ENCODE data around the gene HTR3B.

HTR3B gene

GRCh38 chr11:113949891-113950290 is 45.3 kb downstream of the HTR3B start:
- DNase-seq = no peak

DNA sequence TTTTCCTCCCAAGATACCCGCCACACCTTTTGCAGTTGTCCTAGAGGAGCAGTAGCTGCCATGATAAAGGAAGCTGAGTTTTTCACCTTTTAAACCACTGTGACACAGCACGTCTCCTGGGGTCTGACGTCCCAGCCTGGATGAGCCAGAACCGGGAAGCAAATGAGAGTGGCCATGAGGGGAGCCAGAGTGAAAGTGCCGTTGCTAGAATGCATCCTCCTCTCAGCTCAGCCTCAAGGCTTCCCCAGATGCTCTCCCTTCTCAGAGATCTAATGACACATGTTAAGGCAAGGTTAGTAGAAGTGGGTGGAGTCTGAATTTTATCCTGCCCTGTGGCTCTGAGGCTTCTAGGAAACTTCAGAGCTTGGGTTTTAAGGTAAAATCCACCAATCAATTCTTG is 46.9 kb downstream of the HTR3B start:
- DNase-seq = no peak

DNA sequence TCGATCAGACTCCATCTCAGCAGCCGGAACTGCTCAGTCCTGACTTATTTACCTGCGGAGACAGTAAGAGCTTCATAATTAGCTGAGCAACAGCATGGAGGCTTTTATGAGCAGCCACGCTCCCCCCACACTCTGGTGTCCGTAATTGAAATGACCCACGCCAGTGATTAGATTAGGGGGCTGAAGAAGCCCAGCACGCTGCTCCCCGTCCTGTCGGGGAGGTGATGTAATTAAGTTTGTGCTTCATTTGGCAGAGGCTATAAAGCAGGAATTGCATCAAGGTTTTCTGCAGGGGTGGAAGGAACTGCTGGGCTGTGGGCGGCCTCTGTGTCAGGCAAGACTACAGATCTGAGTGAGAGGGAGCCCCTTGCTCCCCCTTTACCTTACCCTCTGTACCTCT is 47.5 kb downstream of the HTR3B start:
- DNase-seq = no peak

- DNase-seq = no peak
These were observed 48.0 kb downstream of the HTR3B start for GRCh38 chr11:113952588-113952987.

DNA sequence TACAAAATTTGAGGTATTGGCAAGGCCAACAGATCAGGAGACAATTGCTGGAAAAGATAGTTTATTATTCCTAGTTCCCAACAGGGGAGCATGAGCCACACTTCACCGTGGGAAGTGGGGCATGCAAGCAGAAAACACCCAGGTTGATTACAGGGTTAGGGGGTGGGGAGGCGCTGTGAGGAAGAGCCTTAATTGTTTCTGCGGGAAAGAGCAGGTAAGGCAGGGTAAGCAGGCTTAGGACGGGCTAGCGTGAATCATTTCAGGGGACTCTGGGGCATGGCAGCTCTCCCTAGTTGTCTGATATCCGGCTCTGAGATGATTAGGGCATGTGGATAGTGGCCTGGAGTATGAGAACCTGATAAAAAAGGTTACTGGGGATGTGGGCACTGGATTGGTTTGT is 49.6 kb downstream of the HTR3B start:
- DNase-seq = no peak

DNA sequence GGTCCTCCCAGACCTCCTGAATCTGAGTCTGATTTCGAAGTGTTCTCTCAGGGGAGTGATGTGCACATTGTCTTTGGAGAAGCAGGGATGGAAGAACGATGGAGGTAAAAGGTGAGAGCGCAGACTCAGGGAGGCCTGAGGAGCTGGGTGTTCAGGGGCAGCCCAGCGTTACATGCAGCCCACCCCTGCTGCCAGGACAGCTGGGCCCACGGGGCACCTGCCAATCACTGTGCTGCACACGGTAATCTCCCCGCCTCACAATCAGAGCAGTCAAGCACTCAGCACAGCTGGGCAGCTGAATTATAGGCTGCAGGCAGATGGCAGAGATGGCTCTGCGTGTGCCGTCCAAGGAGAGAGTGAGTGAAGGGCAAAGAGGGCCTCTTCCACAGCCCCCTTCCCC is 52.4 kb downstream of the HTR3B start:
- no peak for DNase-seq

- no peak for DNase-seq
These were observed 56.2 kb downstream of the HTR3B start for GRCh38 chr11:113960702-113961330.

- DNase-seq = no peak
These were observed 62.8 kb downstream of the HTR3B start for GRCh38 chr11:113967361-113967760.

- no peak for DNase-seq
These were observed 67.1 kb downstream of the HTR3B start for GRCh38 chr11:113971506-113972195.

DNA sequence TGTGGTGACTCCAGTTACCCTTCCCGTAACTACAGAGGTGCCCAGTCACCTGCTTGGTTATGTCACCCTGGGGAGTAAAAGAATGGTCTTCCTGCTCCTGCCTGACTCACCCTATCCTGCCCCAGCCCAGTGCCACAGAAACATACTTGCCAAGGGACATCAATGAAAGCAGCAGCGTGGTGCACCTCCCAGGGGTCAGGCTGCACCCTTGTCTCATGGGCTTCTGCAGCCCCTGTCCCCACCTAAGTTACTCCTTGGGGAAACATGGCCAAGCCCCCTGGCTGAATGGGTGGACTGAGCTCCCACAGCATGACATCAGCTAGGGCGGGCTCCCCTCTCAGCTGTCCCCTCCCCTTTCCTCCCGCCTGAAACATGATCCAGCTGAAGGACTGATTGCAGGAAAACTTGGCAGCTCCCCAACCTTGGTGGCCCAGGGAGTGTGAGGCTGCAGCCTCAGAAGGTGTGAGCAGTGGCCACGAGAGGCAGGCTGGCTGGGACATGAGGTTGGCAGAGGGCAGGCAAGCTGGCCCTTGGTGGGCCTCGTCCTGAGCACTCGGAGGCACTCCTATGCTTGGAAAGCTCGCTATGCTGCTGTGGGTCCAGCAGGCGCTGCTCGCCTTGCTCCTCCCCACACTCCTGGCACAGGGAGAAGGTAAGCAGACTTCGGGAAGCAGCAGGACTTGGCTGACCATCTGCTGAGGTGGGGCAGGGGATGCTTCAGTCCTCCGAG is 70.3 kb downstream of the HTR3B start, which contains the start of gene HTR3A:
Gene HTR3A (plus strand): TSS at position 368 of the 730 bp plus-strand sequence. CDS start 218 bp downstream, at position 586.
- DNase-seq = no peak

GRCh38 chr11:113977071-113977490 is 72.5 kb downstream of the HTR3B start:
- no peak for DNase-seq

- no peak for DNase-seq
These were observed 73.1 kb downstream of the HTR3B start for GRCh38 chr11:113977701-113978100.

DNA sequence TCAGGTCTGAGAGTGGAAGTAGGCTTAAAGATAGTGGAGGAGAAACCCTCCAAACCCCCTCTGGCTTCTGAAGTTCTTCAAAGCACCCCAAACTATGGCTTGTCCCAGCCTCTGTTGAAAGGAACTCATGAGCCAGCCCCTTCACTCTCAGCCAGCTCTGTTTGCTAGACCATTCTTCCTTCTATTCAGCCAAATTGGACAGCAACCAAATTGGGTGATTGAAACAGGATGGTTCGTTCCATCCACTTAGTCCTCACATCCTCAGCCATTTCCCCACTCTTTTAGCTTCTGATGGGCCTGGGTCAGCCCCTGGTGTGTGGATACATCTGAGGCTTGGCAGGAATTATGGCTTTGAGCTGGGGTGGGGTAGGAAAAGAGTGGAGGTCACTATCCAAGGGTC is 74.8 kb downstream of the HTR3B start:
- no peak for DNase-seq

GRCh38 chr11:113980785-113981184 is 76.2 kb downstream of the HTR3B start:
- no peak for DNase-seq

- no peak for DNase-seq
These were observed 77.7 kb downstream of the HTR3B start for GRCh38 chr11:113982306-113982705.

GRCh38 chr11:113984781-113985180 is 80.2 kb downstream of the HTR3B start:
- DNase-seq = no peak

GRCh38 chr11:113985906-113986305 is 81.3 kb downstream of the HTR3B start:
- no peak for DNase-seq

DNA sequence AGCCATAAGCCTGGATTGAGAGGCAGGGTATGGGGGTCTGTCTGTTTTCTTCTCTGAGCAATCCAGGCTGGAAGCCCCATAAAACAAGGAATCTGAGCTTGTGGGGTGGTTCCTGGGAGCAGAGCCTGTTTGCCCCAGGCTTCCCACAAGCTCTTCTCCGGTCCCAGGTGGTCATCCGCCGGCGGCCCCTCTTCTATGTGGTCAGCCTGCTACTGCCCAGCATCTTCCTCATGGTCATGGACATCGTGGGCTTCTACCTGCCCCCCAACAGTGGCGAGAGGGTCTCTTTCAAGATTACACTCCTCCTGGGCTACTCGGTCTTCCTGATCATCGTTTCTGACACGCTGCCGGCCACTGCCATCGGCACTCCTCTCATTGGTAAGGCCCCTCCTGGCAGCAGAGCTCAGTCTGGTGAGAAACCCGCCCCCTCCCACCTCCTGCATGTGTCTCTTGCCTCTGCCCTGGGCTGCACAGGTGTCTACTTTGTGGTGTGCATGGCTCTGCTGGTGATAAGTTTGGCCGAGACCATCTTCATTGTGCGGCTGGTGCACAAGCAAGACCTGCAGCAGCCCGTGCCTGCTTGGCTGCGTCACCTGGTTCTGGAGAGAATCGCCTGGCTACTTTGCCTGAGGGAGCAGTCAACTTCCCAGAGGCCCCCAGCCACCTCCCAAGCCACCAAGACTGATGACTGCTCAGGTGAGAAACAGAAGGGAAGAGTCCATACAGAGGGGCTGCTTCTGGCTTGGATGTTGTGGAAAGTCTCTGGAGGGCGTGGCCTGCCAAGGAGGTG is 82.0 kb downstream of the HTR3B start:
- no peak for DNase-seq

- DNase-seq = no peak
These were observed 84.8 kb downstream of the HTR3B start for GRCh38 chr11:113989381-113989780.

DNA sequence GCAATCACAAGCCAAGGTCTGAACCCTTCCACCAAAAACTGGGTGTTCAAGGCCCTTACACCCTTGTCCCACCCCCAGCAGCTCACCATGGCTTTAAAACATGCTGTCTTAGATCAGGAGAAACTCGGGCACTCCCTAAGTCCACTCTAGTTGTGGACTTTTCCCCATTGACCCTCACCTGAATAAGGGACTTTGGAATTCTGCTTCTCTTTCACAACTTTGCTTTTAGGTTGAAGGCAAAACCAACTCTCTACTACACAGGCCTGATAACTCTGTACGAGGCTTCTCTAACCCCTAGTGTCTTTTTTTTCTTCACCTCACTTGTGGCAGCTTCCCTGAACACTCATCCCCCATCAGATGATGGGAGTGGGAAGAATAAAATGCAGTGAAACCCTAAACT is 85.3 kb downstream of the HTR3B start:
- no peak for DNase-seq

DNA sequence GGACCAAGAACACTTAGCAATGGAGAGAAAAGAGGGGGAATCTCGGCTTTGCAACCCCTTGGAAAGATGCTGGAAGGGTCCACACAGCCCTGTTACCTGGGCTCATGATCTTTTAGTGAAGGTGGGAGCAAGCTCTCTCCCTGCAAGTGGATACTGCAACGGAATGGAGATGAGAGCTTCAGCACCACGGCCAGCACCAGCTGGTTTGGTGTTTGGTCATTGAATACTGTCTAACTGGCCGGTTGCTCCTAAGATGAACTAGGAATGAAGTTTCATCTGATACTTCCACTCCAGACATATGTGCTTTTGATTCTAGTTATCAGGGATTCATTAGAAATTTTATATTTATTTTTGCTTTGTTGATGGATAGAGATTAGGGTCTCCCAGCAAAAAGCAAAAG is 86.6 kb downstream of the HTR3B start:
- DNase-seq = no peak

DNA sequence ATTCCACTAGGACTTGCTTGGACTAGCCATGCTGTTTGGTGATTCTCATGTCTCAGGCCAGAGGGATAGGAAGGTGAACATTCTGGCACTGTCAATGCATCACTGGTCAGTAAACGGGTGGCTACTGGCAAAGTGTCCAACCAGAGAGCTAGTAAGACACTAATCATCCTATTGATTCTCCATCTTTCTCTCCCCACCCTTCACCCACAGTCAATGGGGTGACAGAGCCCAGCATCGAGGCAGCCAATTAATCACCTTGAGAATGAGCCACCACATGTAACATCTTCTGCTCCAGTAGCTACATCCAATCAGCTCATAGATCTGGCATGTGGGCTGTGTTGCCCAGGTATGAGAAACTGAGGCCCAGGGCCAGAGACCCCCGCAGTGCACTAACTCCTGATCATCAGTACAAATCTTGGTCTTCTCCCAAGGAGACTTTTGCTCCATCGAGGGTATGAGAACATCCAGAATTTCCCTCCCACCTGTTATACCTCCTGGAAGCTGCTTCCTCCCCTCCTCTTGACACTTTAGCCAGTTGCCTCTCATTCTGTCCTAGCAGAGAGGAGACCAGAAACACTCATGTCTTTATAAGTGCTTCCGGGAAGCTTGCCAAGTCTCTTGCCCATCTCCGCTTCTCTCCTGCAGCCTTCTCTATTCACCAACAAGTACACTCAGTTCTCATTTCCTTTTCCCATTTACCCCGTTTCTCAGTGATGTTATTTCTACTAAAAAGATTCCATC is 87.3 kb downstream of the HTR3B start:
- no peak for DNase-seq
